ENCODE measurements around the gene P3H2. TPM values are rescaled to one million over a fixed set of nuclear protein-coding genes. Genes with fewer than 3 reads are reported as not detected.

P3H2 gene, protein sequence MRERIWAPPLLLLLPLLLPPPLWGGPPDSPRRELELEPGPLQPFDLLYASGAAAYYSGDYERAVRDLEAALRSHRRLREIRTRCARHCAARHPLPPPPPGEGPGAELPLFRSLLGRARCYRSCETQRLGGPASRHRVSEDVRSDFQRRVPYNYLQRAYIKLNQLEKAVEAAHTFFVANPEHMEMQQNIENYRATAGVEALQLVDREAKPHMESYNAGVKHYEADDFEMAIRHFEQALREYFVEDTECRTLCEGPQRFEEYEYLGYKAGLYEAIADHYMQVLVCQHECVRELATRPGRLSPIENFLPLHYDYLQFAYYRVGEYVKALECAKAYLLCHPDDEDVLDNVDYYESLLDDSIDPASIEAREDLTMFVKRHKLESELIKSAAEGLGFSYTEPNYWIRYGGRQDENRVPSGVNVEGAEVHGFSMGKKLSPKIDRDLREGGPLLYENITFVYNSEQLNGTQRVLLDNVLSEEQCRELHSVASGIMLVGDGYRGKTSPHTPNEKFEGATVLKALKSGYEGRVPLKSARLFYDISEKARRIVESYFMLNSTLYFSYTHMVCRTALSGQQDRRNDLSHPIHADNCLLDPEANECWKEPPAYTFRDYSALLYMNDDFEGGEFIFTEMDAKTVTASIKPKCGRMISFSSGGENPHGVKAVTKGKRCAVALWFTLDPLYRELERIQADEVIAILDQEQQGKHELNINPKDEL
- total RNA-seq (2022; extraction: Qiagen RNA extraction; ENCODE audit: low read depth) = 26.7 to 37.7 TPM (median 35.2 TPM) in 5 replicates

DNA sequence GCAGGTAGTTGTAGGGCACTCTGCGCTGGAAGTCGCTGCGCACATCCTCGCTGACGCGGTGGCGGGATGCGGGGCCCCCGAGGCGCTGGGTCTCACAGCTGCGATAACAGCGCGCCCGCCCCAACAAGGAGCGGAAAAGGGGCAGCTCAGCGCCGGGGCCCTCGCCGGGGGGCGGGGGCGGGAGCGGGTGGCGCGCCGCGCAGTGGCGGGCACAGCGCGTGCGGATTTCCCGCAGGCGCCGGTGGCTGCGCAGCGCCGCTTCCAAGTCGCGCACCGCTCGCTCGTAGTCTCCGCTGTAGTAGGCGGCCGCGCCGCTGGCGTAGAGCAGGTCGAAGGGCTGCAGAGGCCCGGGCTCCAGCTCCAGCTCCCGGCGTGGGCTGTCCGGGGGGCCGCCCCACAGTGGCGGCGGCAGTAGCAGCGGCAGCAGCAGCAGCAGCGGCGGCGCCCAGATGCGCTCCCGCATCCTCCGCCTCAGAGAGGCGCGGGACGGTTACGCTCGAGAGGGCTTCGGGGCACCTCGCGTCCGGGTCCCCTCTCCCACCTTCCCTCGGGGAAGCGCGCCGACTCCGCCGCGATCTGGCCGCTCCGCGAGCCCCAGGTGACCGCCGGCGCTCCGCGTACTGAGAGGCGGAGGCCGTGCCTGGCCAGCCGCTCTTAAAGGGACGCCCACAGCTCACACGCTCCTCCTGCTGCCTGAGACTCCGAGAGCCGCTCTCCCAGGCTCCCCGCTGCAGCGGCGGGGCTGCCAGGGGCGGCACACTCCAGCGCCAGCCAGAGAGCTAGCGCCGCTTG, at the start of gene P3H2:
P3H2 (minus strand) TSS at position 629 of the 792 bp plus-strand sequence; CDS start at position 463, 166 bp downstream.

Other genes with a start within 250 kb of the P3H2 start
- 16.6 to 28.6 TPM (median 21.6 TPM) in 5 replicates for gene CLDN1, start 201.5 kb upstream of the P3H2 start, total RNA-seq (2022; extraction: Qiagen RNA extraction; ENCODE audit: low read depth)